HG03432 (cell line): Measurements from ENCODE around the gene ITGB8.

Source experiments
- ATAC-seq: cut with Tn5 transposase; IDR thresholded peaks from one replicate; pipeline ENCODE4 v1.9.1; 2021; ENCODE audit warnings: mild to moderate bottlenecking, moderate library complexity; ENCODE audit not compliant: unreplicated experiment

The ITGB8 gene

DNA sequence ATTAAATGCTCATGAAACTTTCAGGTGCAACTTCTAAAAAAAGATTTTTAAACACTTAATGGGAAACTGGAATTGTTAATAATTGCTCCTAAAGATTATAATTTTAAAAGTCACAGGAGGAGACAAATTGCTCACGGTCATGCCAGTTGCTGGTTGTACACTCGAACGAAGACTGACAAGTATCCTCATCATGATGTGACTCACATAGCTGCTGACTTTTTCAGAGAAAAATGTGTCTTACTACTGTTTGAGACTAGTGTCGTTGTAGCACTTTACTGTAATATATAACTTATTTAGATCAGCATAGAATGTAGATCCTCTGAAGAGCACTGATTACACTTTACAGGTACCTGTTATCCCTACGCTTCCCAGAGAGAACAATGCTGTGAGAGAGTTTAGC, 79.3 kb downstream of the ITGB8 start:
- ATAC-seq = no peak

GRCh38 chr7:20411372-20411771, 80.7 kb downstream of the ITGB8 start:
- no peak for ATAC-seq

DNA sequence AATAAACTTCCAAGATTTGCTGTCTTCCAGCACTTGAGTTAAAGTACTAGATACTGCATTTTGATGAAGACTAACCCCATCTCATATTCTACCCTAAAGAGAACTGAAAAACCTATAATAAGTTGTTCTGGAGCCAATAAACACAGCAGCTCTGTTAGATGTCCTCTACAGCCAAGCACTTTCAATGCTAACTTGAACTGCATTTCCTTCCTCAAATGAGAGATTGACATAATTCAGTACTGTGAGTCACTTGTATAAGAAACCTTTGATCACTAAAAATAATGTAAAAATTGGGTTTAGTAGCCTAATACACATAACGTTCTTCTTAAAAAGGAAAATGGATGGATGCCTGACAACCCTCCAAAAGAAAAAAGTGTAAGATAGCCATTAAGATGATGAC, 81.3 kb downstream of the ITGB8 start:
- ATAC-seq = no peak

GRCh38 chr7:20417260-20417659, 86.6 kb downstream of the ITGB8 start:
- peak; percentile 54 for ATAC-seq

DNA sequence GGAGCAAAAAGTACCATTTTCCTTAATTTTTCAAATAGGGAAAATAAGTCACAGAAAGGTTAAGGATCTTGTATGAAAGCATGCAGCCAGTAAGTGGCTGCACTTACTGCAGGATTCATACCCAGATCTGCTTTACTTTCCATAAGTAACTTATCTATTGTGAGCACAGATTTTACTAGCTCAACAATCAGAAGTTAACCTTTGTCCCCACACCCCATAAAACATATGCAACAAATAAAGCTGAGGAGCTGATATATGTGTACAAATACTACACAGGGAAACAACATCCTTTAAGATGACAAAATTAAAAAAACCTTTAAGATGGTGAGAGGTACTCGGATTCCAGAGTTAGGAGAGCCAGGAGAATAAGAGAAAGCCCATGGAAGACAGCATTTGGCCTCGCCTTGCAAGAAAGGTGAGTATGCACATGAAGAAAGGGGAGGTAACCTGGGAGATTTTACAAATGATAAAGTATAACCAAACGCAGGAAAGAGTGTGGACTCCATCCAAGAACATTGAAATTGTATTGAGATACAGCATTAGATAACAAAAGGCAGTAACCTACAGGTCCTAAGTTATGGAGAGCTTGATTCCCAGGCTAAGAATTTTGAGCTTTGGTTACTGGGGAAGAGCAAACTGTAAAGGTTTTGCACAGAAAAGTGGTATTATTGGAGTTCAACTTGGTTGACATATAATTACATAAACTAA, 87.1 kb downstream of the ITGB8 start:
- ATAC-seq = no peak

- ATAC-seq = no peak
Observed at GRCh38 chr7:20424500-20424899, 93.8 kb downstream of the ITGB8 start.

DNA sequence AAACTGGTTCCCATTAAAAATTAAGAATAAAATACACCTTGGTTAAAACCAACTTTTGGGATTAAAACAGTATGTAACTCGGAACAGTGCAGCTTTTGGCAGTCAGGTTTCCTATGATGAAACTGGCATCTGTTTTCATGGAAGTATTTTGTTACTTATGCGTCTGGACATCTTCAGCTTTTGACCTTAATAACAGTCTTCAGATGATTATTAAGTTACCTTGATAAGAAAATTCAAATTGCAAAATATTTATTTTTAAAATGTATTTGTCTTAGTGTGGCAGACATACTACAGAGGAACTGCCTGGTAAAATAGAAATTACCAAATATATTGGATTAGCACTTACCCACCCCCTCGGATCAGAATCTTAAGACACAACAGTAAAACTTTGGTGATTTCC, 100.0 kb downstream of the ITGB8 start:
- ATAC-seq = no peak

- ATAC-seq = no peak
Observed at GRCh38 chr7:20431146-20431545, 100.4 kb downstream of the ITGB8 start.

GRCh38 chr7:20432071-20432470, 101.4 kb downstream of the ITGB8 start:
- ATAC-seq = no peak

- no peak for ATAC-seq
Observed at GRCh38 chr7:20435305-20435704, 104.6 kb downstream of the ITGB8 start.

DNA sequence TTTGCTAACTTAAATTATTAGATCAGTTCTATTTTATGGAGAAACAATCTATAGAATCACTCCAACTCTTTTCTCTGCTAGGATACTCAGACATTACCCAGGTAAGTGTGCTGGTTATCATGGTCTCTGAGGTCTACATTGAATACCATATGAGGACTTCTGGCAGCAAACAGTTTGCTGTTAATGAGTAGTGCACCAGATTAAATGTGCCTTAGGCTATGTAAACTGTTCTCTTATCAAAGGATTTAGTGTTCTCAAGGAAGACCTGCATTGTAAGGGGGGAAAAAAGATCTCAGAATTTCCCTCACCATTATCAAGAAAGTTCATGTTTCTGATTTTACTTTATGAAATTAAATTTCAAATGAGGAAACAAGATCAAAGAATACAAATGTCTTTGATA, 107.5 kb downstream of the ITGB8 start:
- ATAC-seq = peak; percentile 13

DNA sequence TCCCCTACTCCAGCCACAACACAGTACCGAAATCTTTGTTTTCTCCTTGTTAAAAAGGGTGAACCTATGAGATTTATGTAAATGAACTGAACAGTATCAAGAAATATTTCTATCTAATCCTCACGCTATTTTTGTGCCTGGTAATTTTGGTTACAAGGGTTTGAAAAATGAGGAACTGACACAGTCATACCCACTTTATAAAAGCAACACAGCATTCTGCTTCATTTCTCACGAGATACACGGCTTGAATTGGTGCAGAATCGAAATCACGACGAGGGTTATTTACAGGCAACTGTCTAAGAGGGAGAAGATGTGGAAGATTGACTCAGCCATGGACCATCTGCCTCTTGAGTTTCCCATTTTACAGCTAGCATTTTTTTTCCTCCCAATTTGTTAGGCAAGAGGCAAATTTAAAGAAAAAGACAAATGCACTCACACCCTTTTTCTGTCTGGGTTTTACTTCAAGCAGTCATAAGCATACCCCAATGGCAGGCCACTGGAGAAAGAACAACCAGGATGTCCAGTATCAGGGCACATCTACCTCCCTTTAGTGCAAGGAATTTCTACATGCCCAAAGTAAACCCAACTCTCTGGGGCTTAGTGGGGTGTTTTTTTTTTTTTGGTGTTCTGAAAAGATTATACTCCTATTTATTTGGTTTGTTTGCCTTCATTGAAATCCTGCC, 108.1 kb downstream of the ITGB8 start:
- ATAC-seq = peak; percentile 92

DNA sequence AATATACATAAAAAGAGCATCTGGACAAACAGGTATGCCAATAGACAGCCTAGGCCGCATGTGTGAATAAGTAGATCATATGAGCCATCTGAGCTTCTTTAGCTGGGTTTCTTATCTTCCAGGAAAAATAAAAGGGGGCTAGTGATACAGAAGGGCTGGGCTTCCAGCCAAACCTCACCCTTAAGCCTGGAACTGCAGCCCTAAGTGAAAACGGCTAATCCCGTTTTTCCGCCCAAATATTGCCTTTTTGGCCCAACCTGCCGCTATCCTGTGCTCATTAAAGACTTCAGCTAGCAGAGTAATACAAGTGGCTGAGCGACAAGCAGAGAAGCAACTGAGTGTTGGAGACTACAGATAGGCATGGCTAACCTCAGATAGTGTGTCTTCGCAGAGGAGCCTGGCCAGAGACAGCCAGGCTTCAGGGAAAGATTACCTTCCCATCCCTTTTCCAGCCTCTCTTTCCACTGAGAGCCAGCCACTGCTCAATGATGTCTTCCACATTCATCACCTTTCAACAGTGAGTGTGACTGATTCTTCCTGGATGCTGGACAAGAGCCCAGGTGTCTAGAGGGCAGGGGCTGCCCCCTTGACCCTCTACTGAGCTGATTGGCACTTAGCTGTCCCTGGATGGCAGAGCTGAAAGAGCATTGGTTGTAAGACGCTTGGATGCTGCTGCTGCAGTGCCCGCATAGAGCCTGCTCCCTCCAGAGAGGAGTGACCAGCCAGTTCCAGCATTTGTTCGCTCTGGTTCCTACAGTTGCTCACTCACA, 108.9 kb downstream of the ITGB8 start:
- ATAC-seq = no peak

DNA sequence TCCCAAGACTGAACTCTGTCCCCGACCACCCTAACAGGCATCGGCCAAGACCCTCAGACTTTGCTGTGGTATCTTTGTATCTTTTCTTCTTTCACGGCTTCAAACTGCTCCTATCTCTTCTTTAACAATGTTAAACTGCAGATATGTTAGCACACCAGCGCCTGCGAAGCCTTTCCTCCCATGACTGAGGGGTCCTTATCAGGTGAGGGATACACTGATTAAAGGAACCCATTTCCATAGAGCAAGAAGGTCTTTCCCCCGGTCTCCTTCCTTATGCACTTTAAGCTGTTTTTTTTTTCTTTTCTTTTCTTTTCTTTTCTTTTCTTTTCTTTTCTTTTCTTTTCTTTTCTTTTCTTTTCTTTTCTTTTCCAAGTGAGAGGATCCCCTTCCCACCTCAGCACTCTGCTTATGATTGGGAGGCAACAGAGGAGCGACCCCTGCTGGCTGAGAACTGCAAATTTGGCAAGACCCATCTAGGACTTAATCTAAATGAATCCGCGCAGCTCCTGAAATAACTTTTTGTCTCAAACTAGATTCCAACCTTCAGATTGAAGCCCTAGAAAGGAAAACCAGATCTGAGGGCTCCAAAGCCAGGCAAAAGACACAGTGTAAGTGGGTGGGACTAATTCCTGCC, 109.9 kb downstream of the ITGB8 start:
- no peak for ATAC-seq

DNA sequence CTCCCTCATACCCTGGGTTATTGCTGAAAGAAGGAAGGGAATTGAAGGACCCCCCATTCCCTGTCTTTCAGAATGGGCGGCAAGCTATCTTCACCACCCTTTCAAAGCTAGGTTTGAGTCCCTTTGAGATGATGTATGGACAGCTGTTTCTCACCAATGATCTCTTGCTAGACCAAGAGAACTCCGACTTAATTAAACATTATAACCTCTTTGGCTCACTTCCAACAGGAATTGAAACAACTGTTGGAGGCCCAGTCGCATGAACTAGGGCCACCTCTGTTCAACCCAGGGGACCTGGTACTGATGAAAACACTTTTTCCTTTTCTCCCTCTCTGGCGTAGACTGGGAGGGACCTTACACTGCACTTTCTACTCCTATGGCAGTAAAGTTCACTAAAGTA, 110.6 kb downstream of the ITGB8 start:
- ATAC-seq = no peak

DNA sequence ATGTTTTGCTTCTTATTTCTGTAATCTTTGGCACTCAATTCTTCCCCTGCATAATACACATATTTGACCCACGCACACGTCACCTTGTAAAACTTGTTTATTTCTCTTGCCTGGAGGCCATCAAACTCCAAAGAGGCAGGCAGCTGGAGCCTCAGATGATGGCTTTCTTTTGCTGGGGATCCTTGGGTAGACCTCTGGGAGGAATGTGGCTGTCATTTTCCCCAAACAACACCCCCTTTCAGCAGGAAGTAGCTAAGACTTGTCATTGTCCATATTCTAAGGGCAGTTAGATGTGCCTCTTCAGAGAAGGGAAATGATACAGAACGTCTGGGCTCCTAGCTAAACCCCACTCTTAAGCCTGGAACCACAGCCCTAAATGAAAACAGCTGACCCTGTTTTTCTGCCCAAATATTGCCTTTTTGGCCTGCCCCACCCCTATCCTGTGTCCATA, 111.3 kb downstream of the ITGB8 start:
- no peak for ATAC-seq

GRCh38 chr7:20442951-20443350, 112.3 kb downstream of the ITGB8 start:
- no peak for ATAC-seq

- ATAC-seq = no peak
Observed at GRCh38 chr7:20444030-20444800, 113.5 kb downstream of the ITGB8 start.

DNA sequence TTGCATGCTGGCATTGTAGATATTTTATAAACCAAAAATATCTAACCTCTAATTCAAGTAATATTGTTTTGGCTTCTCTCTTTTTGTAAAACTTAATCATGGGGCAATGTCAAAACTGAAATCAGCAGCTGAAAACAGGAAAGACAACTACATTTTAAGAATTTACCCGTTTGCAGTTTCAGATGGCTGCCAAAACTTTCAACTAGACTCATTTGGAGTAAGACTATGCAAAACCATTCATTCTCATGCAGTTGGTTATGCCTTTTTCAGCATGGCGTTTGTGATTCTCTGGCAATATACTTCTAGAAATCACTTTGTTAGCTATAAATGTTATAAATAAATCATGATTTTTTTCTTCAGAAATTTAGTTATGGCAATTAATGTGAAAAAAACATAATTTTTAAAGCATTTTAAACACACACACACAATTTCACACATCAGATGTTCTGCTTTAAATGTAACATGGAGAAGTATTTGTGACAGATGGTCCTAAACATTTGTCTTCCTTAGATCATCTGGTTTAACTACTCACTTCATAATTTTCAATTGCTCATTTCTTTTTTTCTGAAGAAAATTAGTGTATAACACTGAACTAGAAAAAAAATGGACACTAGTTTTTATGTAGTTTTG, 116.4 kb downstream of the ITGB8 start:
- ATAC-seq = peak; percentile 84

DNA sequence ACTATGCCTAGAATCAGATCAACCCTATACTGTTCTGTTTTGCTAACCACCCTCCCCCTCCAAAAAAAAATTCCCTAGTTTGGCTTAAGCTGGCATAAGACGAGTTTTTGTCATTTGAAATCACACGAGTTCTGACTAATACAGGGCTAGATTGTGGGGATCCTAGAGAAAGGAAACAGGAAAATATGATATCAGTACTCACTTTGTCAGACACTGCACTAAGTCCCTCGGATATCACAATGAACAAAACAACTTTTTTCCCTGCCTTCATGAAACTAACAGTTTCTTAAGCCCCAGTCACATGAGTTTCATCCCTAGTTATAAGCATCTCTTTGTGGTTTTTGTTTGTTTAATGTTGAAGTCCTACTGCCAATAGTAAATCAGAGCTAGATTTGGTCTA, 118.5 kb downstream of the ITGB8 start:
- no peak for ATAC-seq
